WTC11 (cell line): ENCODE results near the gene TMEM198.

ENCODE experiments used
- CTCF ChIP-seq: fragments of 200-600 bp; IDR thresholded peaks from 2 replicates; pipeline ENCODE4 v1.8.0; 2022; ENCODE audit warnings: antibody characterized with exemption
- NFE2L1 ChIP-seq: sonication (generic); formaldehyde crosslinking; IDR thresholded peaks from 2 replicates; pipeline ENCODE4 v1.8.1; 2023; ENCODE audit warnings: missing genetic modification reagents

GRCh38 chr2:219571311-219572236, 27.7 kb downstream of the TMEM198 start, which contains the start of gene OBSL1:
- TF ChIP-seq NFE2L1 (CRISPR knock-in tag) (no peak), CTCF (no peak)
